OCI-LY7 (cell line): Measurements from ENCODE around the gene NME3.

Source experiments
- CTCF ChIP-seq: fragments of 200-600 bp; sonication (generic); conservative IDR thresholded peaks from 2 replicates; pipeline ENCODE4 v1.5.1; 2014; ENCODE audit warnings: mild to moderate bottlenecking, antibody characterized with exemption, low read length, moderate library complexity, mixed read lengths
- EZH2phosphoT487 ChIP-seq: fragments of 200-600 bp; sonication (generic); IDR thresholded peaks from 2 replicates; pipeline ENCODE4 v1.6.1; 2018; ENCODE audit warnings: low read depth, borderline replicate concordance, mild to moderate bottlenecking, mixed run types, antibody characterized with exemption, low read length, moderate library complexity, mixed read lengths

- TF ChIP-seq CTCF = no peak
- no peak for TF ChIP-seq EZH2phosphoT487
Observed at GRCh38 chr16:1816396-1817275, 45.3 kb upstream of the NME3 start.
